ENCODE data around the gene TIPARP.
"Not testable (repeated sequence)": the region's sequence is repeated elsewhere in the genome, so short reads cannot be mapped to it uniquely, and the experiment has no call there.

TIPARP gene

DNA sequence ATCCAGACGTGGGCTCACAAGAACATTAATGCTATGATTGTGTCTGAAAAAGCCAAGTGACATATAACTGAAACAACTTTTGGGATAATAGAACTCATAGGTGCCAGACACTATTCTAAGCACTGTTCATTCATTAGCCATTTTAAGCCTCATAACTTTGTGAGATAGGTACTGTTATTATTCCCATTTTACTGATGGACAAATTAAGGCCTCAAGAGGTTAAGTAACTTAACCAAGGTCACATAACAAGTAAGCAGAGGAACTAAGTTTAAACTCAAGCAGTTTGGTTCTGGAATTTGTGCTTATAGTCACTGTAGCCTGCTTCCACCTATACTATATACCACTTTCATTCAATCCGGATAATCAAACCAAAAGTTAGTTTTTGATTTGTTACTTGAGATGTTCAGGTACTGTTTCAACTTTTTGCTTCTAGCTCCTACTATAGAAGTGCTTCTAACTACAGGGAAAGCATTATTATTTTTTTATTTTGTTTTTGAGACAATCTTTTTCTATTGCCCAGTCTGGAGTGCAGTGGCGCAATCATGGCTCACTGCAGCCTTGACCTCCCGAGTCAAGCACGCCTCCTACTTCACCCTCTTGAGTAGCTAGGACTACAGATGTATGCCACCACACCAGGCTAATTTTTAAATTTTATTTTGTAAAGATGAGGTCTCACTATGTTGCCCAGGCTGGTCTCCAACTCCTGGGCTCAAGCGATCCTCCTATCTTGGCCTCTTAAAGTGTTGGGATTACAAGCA is 41.9 kb downstream of the TIPARP start:
- DNase-seq = no peak

DNA sequence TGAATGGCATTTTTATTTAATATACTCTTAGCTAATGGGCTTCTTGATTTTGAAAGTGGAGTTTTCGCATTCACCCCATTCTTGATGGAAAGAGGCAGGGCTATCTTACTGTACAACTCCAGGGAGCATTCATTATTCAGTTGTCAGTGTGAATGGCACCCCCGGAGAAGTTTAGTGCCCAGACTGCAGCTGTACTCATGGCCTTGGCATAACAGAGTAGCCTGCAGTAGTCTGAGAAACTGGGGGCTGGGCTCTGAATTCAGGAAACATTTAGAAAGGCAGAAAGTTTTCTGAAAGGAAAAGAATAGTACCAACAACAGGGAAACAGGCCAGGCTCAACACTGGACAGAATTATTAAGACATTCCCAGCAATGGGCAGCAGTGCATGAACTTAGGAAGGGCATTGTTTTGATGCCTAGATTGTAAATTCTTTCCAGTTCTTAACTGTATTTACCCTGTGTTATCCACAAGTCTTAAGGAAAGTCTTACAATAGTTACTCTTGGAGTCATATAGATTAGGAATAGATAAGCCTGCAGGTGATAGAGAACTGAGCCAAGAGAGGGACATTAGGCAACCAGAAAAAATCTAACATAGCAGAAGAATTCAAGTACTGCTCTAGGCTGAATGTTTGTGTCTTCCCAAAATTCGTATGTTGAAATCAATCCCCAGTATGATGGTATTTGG is 44.4 kb downstream of the TIPARP start:
- no peak for DNase-seq

DNA sequence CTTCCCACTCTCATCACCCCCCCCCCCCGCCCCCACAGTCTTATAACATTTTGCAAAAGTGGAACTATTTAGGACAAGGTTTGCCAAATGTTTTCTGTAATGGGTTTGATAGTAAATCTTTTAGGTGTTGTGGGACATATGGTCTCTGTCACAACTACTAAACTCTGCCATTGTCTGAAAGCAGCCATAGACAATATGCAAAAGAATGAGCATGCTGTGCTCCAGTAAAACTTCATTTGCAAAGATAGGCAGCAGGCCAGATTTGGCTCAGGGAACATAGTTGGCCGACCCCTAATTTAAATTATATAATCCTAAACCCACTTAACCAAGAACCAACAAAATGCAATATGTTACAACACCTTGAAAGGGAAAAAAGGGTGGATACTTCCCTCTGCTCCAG is 46.4 kb downstream of the TIPARP start:
- no peak for DNase-seq

DNA sequence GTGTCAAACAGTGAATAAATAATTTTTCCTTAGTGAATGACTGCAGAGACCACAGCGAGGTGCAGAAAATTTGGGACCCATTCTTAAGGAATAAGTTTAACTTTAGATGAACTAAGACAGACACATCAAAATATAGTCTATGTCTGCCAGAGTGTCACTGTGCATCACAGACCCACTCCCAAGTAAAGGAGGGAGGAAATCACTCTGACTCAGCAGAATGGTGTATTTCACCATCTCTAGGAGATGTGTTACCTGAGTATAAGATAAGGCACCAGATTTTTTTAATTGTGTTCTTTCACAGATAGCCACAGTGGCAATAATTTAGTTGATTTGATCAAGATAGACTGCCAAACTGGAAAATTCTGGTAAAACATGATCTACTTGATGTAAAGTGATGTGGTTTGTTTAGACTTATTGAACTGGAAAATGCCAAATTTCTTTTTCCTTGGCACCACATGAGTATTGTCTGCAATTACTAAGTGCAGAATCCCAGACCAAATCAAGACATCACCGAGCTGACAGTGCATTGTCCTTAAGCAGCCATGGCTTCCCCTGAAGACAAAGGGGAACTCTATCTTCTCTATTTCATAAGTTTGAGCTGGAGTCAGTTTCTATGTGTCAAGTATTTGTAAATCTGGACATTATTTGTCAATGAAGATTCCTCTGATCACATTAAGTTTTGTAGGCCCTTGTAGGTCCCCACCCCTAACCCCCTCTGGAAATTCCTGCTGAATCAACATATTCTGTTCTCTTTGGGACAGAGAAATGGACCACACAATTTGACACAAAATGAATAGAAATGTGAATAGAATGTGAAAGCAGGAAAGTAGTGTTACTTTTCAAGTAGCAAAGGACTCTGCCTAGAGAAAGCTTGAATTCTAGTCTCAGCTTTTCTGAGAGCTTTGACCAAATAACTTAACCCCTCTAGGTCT is 47.6 kb downstream of the TIPARP start:
- DNase-seq = no peak

DNA sequence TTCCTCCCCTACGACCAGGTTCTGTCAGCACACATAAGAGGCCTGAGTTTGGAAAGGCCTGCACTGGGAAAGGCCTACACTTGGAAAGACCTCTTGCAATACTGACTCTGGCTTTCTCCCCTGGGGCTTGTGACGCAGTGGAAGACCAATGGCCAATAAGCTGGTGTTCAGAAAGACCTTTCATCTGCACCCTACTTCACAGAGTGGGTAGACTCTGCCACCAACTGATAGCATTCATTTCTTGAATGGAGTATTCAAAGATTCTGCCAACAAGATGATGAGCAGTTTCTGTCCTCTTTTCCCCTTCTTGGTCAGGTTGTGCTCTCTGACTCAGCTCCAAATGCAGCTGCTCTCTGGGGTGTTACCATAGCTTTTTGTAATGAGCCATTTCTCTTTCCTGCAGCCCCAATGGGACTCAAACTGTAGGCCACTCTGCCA is 48.8 kb downstream of the TIPARP start:
- DNase-seq = no peak

DNA sequence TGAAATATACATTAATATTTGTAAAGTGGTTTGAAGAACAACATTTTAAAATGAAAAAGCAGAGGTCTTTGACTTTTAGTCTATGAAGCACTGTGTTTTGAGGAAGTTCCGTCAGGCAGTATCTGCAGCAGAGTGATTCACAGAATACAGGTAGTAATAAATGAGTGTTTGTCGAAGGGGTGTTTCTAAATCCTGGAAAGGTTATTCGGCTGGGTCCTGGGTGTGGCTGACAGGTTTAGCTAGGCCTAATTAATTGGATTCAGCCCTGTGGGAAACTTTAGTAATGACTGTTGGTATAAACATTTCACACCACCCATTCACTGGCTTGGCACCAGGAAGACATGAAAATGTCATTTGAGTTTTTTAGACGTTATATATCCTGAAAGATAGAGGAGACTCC is 51.3 kb downstream of the TIPARP start:
- DNase-seq = no peak

DNA sequence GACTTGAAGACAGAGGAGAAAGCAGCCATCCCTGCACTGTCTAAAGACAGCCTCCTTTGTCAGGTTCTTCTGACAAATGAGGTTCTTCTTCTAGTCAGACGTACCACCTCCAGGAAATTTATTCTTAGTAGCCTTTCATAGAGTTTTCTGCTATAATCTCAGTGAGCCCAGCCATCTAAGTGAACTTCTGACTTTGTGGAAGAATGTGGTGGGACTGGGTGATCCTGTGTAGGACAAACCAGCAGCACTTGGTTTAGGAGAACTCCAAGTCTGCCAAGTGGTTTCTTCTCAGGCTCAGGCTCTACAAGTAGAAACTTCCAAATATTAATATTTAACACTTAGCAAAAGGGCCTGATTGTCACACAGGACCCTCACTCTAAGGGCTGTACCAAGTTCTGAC is 52.1 kb downstream of the TIPARP start:
- DNase-seq = no peak

DNA sequence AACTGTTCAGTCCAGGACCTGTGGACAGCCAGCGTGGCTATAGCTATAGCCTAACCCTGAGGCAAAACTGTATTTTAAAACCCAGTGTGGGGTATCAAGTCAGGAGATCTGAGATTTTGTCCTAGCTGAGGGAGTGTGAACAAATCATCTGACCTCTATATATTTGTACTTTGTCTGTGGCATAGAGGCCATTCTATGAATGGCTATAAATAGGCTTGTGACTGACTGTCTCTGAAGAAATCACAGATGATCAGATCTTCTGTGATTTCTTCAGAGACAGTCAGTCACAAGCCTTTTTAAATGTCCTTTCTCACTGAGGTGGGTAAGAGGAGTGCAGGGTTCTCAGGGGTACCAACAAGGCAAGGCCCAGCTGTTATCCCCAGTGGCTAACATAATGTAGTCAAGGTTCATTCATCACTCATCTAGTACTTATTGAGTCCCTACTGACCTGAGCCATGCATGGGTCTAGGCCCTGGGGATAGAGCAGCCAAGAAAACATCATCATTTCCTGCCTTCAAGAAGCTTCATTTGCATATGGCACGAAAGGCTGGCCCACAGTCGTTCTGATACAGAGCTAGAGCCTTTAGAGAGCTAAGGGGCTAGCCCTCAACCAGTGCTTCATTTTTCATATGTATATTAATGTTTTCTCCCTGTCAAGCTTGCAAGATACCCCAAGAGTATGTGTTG is 53.3 kb downstream of the TIPARP start:
- DNase-seq = no peak

DNA sequence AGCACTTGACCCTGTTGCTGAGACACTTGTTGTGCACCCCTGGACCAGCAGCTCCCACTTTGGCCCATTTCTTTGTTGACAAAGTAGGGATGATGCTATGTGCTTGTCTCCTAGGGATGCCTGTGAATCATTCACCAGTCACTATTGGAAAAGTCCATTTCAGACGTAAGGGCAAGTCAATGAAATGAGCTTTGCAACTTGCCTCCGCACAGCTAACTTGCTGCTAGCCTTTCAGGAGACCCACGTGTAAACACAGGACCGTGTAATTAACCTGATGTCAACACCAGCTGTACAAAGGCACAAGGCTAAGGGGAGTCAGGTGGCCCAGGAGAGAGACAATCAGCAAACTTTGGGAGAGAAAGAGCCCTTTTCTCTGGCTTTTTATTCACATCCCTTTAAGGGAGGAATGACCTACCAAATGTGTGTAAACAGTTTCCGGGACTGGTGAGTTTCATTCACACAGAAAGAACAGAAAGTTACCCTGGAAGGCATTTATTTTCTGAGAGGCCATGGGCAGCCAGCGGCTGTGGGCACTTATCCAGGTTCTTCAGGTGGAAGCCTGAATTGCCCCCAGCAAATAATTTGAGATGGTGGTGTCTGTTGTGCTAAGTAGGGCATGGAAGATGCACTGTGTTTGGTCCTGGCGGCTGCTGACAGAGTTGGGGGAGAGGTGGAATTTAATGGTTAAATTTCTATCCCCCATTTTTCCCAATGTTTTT is 54.0 kb downstream of the TIPARP start:
- DNase-seq = no peak

DNA sequence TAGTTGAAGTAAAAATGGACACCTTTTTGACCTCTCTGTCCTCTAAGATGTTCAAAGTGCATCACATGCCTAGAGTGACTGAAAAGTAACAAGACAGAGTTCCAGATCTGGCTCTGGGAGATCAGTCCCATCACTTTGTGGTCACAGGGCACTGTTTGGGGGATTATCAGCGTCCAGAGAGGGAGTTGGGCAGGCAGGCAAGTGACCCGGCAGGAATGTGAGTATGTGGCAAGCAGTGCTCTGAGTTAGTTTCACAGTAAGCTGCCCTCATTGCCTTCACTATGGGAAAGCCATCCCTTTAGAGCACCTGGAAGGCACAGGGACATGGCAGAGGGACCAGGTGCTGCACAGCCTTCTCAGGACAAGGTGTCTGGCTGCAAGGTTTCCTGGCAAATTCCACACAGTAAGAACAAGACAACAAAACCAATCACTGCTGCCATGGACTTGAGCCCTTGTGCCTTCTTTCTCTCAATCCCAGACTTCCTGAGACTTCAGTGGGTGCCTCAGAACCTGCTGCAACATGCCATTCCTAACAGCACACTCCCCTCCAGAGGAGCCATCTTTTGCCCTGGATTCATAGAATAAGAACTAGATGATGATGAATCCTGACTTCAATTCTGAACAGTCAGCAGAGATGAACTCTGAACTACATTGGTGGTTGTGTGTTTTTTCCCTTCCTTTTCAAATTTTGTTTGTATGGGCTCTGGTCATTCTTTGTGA is 55.2 kb downstream of the TIPARP start:
- DNase-seq = no peak

DNA sequence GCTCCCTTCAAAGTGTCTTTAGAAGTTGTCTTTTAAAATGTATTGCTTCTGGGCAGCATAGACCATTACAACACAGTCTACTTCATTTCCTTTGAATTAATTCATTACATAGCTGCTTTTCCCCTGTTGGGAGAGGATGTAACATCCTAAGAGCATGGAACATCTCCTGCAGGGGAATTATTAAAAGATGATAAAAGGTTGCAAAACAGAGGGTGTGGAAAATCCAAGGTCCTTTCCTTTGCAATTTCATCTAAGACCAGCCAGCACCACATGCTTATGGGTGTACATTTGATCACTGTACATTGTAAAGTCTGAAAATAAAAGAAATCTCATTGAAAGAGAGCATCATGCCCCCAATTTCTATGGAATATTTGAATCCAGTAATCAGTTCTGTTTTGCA is 57.4 kb downstream of the TIPARP start:
- DNase-seq = no peak

DNA sequence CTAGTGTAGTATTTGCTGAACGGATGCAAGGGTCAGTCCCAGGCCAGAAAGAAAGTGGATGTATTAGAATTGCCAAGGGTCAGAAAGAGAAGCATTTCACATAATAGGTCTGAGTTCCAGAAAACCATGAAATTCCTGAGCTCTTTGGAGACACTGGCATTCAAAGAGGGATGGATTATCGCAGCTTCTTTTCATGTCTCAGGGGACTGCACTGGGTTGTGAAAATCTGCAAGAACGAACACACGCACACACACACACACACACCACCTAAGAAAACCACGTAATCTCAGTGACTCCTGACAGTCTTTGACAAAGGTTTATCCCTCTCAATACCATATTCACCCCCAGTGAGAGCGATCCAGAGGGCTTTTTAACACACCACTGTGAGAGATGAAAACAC is 57.9 kb downstream of the TIPARP start:
- DNase-seq = no peak

DNA sequence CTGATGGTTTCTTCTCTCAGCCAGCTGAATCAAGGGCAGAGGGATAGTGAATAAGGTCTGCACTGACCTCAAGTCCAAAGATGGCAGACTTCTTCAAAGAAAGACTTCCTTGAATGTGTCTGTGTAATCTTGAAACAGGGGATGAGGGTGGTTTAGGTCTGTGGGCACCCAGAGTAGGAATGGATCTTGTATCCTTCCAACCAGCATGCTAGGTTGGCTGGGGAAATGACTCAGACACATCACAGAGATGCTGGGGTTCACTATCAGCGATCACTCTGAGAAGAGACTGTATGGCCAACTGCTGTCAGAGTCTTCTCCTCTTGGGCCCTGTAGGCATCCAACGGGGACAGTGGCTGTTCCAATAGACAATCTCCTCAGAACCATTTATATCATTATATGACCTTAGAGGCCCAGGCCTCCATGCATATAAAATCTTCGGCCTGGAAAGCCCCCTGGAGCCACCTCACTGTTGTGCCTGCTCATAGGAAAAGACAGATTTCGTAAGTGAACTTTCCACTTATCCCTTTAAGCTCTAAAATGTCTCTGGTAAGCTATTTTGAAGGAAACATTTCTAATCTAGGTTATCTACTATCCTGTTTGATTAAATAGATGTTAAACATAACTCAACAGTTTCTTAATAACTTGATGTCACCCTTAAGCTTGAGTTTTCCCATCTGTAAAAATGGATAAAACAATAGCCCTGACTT is 58.5 kb downstream of the TIPARP start:
- no peak for DNase-seq

DNA sequence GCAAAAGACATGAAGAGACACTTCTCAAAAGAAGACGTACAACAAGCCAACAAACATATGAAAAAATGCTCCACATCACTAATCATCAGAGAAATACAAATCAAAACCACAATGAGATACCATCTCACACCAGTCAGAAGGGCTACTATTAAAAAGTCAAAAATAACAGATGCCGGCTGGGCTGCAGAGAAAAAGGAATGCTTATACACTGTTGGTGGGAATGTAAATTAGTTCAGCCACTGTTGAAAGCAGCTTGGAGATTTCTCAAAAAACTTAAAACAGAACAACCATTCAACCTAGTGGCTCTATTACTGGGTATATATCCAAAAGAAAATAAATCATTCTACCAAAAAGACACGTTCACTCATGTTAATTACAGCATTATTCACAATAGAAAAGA is 60.3 kb downstream of the TIPARP start:
- not testable (repeated sequence) for DNase-seq

DNA sequence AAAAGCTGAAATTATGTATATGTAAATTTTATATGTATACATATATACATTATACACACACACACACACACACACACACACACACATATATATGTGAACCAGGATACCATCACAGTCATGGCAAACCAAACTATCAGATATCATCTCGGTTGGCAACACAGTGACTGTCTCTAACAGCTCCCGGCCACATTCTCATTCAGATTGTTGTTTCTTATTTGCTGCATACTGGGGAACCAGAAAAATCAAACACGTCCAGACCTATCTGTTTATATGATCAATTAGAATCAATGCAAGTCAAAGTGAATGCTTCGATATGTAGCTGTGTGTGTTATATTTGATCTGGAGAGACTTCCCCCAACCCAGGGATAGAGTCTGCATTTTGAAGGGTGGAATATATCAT is 61.1 kb downstream of the TIPARP start:
- DNase-seq = no peak

DNA sequence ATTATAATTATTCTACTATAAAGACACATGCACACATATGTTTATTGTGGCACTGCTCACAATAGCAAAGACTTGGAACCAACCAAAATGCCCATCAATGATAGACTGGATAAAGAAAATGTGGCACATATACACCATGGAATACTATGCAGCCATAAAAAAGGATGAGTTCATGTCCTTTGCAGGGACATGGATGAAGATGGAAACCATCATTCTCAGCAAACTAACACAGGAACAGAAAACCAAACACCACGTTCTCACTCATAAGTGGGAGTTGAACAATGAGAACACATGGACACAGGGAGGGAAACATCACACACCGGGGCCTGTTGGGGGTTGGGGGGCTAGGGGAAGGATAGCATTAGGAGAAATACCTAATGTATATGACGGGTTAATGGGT is 62.7 kb downstream of the TIPARP start:
- not testable (repeated sequence) for DNase-seq

DNA sequence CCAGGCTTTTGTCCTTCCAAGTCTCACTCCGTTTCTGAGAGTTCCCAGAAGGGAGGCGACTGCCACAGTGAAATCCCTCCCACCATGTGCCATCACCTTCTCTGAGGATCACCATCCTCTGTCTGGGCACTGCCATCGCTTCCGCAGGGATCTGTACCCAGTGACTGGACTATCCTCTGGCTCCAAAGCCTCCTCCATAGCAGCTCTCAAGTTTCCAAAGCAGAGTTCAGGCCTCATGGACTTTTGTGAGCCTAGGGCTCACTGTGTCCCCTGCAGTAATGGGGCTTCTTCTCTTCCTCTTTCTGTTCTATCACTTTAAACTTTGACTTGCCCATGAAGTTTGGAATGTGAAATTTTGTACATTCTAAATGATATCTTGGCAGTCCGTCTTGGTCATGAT is 63.9 kb downstream of the TIPARP start:
- DNase-seq = no peak

DNA sequence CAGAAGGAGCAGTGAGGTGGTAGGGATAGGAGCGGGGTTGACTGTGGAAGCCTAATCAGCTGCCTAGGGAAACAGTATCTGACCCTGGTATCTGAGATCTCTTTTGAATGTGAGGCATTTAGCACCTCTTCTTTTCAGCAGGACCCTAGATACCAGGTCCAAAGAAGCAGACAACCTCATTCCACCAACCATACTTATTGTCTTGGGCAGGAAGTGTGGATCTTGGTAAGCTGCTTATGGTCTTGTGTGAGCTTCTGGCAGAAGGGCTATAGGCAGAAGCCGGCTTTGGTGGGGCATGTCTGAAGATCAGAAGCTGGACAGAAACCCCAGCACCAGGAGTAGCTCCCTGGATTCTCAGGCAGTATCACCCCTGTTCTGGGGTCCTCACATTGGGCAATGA is 65.6 kb downstream of the TIPARP start:
- no peak for DNase-seq

DNA sequence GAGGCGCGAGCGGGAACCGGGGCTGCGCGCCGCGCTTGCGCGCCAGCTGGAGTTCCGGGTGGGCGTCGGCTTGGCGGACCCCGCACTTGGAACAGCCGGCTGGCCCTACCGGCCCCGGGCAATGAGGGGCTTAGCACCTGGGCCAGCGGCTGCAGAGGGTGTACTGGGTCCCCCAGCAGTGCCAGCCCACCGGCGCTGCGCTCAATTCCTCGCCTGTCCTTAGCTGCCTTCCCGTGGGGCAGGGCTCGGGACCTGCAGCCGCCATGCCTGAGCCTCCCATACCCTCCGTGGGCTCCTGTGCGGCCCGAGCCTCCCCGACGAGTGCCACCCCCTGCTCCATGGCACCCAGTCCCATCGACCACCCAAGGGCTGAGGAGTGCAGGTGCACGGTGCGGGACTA is 66.2 kb downstream of the TIPARP start:
- DNase-seq = not testable (repeated sequence)

DNA sequence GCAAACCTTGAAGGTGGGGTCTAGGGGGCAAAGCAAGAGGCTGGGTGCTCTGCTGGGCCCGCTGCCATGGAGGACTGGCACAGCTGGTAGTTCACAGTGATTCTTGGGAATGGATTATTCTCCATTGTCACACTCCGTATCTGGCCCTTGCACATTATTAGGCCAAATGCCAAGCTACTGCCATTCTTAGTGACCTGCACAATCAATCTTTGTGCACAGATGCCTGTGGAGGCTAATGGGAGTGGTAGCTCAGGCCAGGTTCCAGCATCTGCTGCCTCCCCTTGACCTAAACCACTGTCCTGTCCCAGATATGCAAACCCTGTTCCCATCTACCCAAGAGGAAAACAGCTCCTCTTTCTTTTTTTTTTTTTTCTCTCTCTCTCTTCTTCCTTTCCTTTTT is 67.5 kb downstream of the TIPARP start:
- DNase-seq = no peak

DNA sequence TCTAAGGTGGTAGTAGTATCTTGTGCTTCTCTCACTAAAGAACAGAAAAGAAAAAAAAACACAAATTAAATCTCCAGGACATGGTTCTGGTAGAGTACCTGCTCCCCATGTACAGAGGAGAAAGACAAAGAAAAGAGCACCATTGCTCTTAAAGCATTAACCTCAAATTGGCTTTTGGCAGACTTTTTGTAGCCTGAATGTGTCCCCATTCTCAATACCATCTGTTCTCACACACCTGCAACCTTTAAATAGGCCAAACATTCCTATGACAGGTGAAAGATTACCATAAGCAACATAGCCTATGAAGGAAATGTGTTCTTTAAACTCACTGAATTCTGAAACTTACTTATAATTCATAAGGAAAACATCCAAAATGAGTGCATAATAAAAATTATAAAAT is 68.0 kb downstream of the TIPARP start:
- no peak for DNase-seq

Measured in T1000 (cell line).